ENCODE results near the gene SRP14.
"Not testable (repeated sequence)": the region's sequence is repeated elsewhere in the genome, so short reads cannot be mapped to it uniquely, and the experiment has no call there.

Gene SRP14

GRCh38 chr15:40050788-40051470, 11.9 kb upstream of the SRP14 start:
- no peak for DNase-seq (ENCODE audit: low read depth in 2 of 2)

- DNase-seq (ENCODE audit: low read depth in 2 of 2) = no peak
These were observed 10.0 kb upstream of the SRP14 start for GRCh38 chr15:40048926-40049475.

- no peak for DNase-seq (ENCODE audit: low read depth in 2 of 2)
These were observed 9.3 kb upstream of the SRP14 start for GRCh38 chr15:40048211-40048792.

GRCh38 chr15:40047415-40048210, 8.6 kb upstream of the SRP14 start:
- peak in 1 of 2 donors; percentile 29 for DNase-seq (ENCODE audit: low read depth in 2 of 2)

- DNase-seq (ENCODE audit: low read depth in 2 of 2) = no peak
These were observed 7.9 kb upstream of the SRP14 start for GRCh38 chr15:40046721-40047414.

- DNase-seq (ENCODE audit: low read depth in 2 of 2) = no peak
These were observed 6.7 kb upstream of the SRP14 start for GRCh38 chr15:40045572-40046217.

GRCh38 chr15:40044717-40045571, 6.0 kb upstream of the SRP14 start:
- peak; percentile 65 to 69 for DNase-seq (ENCODE audit: low read depth in 2 of 2)

GRCh38 chr15:40043927-40044716, 5.1 kb upstream of the SRP14 start:
- no peak for DNase-seq (ENCODE audit: low read depth in 2 of 2)

- DNase-seq (ENCODE audit: low read depth in 2 of 2) = no peak
These were observed 3.9 kb upstream of the SRP14 start for GRCh38 chr15:40042791-40043320.

DNA sequence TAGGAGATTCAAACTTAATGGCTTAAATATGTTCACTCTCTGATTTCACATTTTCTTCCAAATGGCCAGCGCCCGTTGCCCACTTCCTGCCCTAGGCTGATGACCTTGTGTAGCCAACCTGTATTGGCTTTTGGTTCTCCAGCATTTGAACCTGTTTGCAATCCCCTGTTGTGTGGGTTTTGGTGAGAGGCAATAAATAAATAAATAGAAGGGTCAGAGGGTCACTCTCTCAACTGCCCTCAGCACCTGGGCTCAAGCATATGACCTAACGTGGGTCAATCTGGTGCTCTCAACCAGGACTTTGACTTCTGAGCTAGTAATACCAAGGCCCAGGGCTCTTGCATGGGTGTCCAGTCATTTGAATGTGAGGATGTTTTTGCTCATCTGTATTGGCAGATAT, 1.8 kb upstream of the SRP14 start:
- no peak for DNase-seq (ENCODE audit: low read depth in 2 of 2)

GRCh38 chr15:40040293-40040635, 1.3 kb upstream of the SRP14 start:
- no peak for DNase-seq (ENCODE audit: low read depth in 2 of 2)

GRCh38 chr15:40038275-40038637, 725 bp downstream of the SRP14 start:
- DNase-seq (ENCODE audit: low read depth in 2 of 2) = no peak

DNA sequence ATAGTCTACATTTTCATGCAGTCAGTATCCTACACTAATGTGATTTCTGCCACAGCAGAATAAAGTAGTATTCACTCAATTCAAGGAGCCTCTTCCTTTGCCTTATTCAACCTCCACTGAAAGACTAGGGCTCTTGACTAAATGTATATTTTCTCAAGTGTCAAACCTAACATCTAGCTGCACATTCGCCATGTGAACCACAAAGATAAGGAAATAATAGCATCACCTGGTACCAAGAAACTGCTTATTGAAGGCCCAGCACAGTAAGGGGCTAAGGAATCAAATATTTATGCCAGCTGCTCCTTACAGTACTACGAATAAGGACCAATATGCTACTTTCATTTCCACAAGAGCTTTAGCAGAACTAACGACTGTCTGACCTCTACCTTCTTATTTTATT, 1.3 kb downstream of the SRP14 start:
- DNase-seq (ENCODE audit: low read depth in 2 of 2) = no peak

DNA sequence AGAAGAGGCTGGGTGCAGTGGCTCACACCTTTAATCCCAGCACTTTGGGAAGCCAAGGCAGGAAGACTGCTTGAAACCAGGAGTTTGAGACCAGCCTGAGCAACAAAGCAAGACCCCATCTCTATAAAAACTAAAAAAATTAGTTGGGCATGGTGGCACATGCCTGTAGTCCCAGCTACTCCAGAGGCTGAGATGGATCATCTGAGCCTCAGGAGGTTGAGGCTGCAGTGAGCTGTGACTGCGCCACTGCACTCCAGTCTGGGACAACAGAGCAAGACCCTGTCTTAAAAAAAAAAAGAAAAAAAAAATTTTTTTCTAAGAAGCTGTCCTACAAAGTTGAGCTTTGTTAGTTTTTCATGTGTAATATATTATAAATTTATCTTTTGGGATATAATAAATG, 3.8 kb downstream of the SRP14 start:
- not testable (repeated sequence) for DNase-seq (ENCODE audit: low read depth in 2 of 2)

DNA sequence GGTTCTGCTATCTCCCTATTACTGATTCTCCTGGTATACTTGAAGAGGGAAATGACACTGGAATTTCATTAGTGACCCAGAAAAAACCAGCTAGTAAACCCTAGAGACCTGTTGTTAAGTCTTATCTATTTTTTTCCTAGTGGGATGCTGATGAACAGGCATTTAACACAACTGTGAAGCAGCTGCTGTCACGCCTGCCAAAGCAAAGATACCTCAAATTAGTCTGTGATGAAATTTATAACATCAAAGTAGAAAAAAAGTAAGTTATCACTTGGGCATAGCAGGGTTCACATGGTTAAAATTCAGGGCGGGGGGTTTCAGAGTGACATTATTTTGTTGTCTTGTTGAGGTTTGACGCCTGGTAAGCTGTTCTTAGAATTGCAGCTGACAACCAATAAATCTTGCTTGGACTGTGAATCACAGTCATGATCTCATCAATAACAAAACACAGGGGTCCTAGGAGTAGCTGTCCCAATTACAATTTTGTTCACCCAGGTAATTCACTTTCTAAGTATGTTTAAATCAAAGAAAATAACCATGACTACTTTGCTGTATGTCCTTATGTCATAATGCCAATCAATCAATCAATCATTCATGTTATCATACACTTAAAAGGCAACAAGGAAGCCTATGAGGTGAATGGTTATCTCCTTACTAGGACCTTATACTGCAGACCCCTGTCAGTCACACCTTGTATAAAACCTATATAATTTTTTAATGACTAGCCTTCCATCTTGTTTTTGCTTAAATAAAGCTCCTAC, 4.6 kb downstream of the SRP14 start:
- DNase-seq (ENCODE audit: low read depth in 2 of 2) = no peak

GRCh38 chr15:40032125-40032839, 6.7 kb downstream of the SRP14 start:
- no peak for DNase-seq (ENCODE audit: low read depth in 2 of 2)

GRCh38 chr15:40031300-40031699, 7.7 kb downstream of the SRP14 start:
- no peak for DNase-seq (ENCODE audit: low read depth in 2 of 2)
